Cardiac fibroblast (primary cell): ENCODE data around the gene TMEM272.

Experiments used
- DNase-seq, 2 donors: peaks; one replicate each; pipeline versions ENCODE4 v3.0.0 to v3.0.0-alpha.2; 2010; ENCODE audit warnings: low read depth in 2 of 2
- H3K4me3 ChIP-seq, 2 donors: replicated peaks in 1 of 2; 1 replicate in 1 of 2; 2 replicates in 1 of 2; pipeline ENCODE4 v1.5.1; 2011; ENCODE audit warnings: low read depth in 2 of 2, low read length in 2 of 2, mild to moderate bottlenecking in 2 of 2, moderate library complexity in 1 of 2
- TF ChIP-seq, protein P1 (sequence below): IDR thresholded peaks from one replicate; pipeline ENCODE4 v1.5.1; 2011; ENCODE audit warnings: low read depth, mild to moderate bottlenecking, low read length, inconsistent platforms

The TMEM272 gene

DNA sequence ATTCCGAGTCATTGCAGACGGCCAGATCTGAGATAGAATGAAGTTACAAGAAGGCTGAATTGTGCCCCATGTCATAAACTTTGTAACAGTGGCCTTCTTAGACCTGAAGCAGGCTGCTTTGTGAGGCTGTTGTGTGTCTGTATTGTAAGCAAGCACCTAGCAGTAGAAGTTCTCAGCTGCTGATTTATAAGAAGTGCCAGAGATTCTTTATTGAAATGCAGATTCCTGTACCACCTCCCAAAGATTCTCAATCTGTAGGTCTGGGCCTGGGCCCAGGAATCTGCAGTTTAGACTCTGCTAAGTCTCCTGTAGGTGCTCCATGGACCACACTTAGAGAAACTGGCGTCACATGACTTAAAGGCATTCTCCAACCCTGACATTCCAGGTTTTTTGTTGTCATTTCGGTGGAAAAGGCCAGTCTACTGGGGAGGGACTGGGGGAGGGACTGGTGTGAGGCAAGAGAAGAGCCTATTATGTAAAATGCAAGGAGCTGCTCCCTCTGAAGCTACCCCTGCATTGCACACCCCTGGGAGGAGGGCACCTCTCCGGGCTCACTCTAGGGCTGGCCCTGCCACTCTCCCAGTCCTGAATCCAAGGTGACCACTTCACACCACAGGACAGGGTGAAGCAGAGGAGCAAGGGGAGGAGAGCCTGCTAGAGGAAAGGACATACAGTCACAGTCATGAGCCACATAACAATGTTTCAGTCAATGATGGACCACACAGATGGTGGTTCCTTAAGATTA is 769 bp upstream of the TMEM272 start:
- DNase-seq = no peak
- no peak overlapping the region for H3K4me3 ChIP-seq
- TF ChIP-seq, protein P1, sequence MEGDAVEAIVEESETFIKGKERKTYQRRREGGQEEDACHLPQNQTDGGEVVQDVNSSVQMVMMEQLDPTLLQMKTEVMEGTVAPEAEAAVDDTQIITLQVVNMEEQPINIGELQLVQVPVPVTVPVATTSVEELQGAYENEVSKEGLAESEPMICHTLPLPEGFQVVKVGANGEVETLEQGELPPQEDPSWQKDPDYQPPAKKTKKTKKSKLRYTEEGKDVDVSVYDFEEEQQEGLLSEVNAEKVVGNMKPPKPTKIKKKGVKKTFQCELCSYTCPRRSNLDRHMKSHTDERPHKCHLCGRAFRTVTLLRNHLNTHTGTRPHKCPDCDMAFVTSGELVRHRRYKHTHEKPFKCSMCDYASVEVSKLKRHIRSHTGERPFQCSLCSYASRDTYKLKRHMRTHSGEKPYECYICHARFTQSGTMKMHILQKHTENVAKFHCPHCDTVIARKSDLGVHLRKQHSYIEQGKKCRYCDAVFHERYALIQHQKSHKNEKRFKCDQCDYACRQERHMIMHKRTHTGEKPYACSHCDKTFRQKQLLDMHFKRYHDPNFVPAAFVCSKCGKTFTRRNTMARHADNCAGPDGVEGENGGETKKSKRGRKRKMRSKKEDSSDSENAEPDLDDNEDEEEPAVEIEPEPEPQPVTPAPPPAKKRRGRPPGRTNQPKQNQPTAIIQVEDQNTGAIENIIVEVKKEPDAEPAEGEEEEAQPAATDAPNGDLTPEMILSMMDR = no peak

- H3K4me3 ChIP-seq = no peak overlapping the region
- DNase-seq = no peak
Observed at GRCh38 chr13:51843529-51843928, 1.4 kb downstream of the TMEM272 start.

DNA sequence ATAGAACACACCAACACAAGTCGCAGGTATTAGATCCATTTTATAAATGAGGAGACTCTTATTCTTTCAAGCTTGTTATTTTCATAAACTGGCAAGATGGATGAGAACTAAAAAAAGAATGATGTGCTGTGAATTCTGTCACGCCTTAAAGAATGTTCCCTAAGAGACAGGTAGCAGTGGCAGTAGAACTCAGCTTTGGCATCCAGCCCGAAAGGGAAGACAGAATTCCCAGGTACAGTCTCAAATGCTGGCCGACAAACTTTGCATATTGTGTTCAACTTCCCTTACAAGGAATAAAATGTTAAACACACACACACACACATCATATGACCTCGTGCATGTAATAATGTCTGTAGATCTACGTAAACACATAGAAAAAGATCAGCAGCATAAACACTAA is 3.2 kb downstream of the TMEM272 start:
- H3K4me3 ChIP-seq = no peak overlapping the region
- DNase-seq = no peak
- TF ChIP-seq, protein P1 = no peak

More at GRCh38 chr13:51843529-51843928, 1.4 kb downstream of the TMEM272 start:
- TF ChIP-seq, protein P1 = no peak

DNA sequence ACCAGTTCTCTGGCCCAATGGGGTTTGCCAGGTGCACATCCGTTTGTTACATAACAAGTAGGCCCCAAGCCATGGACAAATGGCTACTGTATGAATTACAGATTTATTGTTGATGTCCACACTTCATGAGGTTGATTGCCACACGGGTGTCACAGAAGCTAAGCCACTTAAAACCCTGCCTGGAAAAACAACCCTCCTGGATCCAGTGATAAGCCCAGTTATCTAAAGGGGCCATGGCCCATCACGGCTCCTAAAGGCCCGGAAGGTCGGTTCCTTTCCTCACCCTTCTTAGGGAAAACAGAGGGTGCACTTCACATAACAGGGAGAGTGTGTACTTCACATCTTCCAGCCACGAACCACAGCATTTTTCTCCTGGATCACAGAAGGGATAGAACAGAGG is 4.1 kb downstream of the TMEM272 start:
- DNase-seq = no peak
- TF ChIP-seq, protein P1 = no peak
- no peak overlapping the region for H3K4me3 ChIP-seq

DNA sequence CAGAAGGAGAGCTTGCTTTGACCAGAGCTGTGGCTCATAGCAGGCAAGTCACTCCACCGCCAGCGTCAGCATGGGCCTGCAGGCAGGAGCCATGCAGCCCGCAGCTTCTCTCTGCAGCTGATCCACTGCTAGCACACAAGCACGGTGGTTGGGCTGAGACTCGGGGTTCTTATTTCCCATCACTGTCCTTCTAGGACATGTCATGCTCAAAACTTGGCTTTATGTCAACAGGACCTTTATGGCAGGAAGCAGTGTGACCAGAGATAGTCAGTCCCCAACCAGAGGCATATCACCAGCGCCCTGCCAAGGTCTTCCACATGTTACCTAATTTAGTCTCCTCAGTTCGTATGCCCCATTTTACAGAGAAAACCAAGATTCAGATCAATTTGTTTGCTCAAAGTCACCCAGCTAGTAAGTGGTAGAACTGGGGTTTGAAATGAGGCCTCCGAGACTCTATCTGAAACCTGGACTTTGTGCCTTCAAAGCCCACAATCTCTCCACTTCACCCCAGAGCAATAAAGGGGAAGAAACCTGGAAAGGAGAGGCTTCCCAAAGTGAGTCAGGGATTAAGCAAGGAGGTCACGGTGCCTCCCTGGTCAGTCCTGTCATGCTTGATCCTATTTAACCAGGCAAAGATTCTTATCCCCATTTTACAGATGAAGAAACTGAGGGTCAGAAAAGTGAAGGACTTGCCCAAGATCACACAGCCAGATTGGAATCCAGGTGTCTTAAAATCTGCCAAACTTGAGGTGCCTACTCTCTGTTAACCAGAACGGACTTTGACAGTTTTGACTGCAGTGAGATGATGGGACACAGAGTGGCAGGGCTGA is 5.1 kb downstream of the TMEM272 start:
- DNase-seq = no peak
- TF ChIP-seq, protein P1 = no peak
- H3K4me3 ChIP-seq = no peak overlapping the region

DNA sequence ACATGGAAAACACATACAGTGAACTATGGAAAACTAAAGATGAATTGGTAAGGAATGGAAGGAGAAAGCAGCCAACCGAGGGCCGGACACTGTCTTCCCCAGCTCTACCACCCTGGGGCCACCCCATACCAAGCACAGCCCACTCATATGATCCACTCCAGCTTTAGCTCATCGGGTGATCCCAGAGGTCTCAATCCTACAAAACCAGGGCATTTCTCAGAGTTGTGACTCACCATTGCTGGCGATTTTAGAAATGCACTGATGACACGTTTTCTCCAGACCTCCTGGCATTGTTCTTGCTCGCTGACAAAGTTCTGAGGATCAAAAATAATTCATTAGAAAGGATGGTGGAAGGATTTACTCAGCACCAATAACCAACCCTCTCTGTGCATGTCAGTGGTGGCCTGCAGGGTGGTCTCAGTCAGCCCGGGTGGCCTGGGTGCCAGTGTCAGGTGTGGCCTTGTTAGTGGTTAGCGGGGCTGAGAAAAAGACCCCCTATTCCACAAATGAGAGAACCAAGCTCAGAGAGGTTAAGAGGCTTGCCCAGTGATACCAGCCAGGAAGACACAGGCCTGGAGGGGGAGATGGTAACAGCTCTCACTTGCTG is 6.6 kb downstream of the TMEM272 start:
- TF ChIP-seq, protein P1 = no peak

More for the DNA sequence above, 6.6 kb downstream of the TMEM272 start:
- peak; percentile 38 to 79 for DNase-seq
- H3K4me3 ChIP-seq = no peak overlapping the region
